A549 (cell line): ENCODE results near the gene AMER3. TPM values are rescaled to one million over a fixed set of nuclear protein-coding genes. Genes with fewer than 3 reads are reported as not detected.
A peak's percentile ranks its signal among the peaks of the same experiment; 100 is the strongest.

Experiments used
- ATAC-seq, 2 experiments: fragments of 200-7000 bp in 1 of 2; fragments of >200 bp in 1 of 2; cut with Nextera tagmentation in 1 of 2; cut with Tn5 transposase in 1 of 2; 3 replicates each; pipeline versions ENCODE4 v1.8.0 to v1.9.1; 2018 to 2020; ENCODE audit warnings: mild to moderate bottlenecking in 1 of 2, moderate library complexity in 1 of 2
- CTCF ChIA-PET: fragments of 300-600 bp; sonication (Branson Sonifier 250); formaldehyde crosslinking; extraction: SDS; loops from one replicate; lab custom pipeline; 2021; ENCODE audit warnings: antibody characterized with exemption, inconsistent platforms; lab: Yijun Ruan, JAX
- POLR2A ChIA-PET: fragments of 350-600 bp; formaldehyde crosslinking; extraction: SDS; loops from one replicate; lab custom pipeline; 2021; ENCODE audit warnings: antibody characterized with exemption, inconsistent platforms; lab: Yijun Ruan, JAX
- DNase-seq, 2 experiments: peaks; one replicate each; pipeline versions ENCODE4 v3.0.0 to v3.0.0-alpha.2; 2011 to 2016; ENCODE audit warnings: low read depth in 1 of 2, low spot score in 1 of 2
- FAIRE-seq: peaks from 2 replicates; lab custom pipeline; 2011; peaks lifted over from hg19 to GRCh38; lab: Jason Lieb, UNC
- H3K27ac ChIP-seq, 2 experiments: fragments of >200 bp; sonication (Bioruptor Twin); formaldehyde crosslinking; 3 replicates each; pipeline ENCODE4 v1.5.1; 2016 to 2017
- H3K4me1 ChIP-seq: fragments of >200 bp; sonication (Bioruptor Twin); formaldehyde crosslinking; 3 replicates; pipeline ENCODE4 v1.6.1; 2016
- H3K4me2 ChIP-seq: fragments of >200 bp; sonication (Bioruptor Twin); formaldehyde crosslinking; 3 replicates; pipeline ENCODE4 v1.6.1; 2016
- H3K4me3 ChIP-seq: fragments of >200 bp; sonication (Bioruptor Twin); formaldehyde crosslinking; 3 replicates; pipeline ENCODE4 v1.5.1; 2016
- H3K9me3 ChIP-seq: fragments of >200 bp; sonication (Bioruptor Twin); formaldehyde crosslinking; 3 replicates; pipeline ENCODE4 v1.6.1; 2016
- CEBPB ChIP-seq, 2 experiments: fragments of >200 bp in 1 of 2; sonication (Bioruptor Twin) in 1 of 2; formaldehyde crosslinking in 1 of 2; IDR thresholded peaks; 2 replicates each; pipeline ENCODE4 v1.6.1; 2012 to 2016
- CHD2 ChIP-seq: fragments of 150-350 bp; IDR thresholded peaks from 2 replicates; pipeline ENCODE4 v1.6.1; 2014; ENCODE audit warnings: low read length; ENCODE audit not compliant: partially characterized antibody
- CTCF ChIP-seq: fragments of >200 bp; sonication (Bioruptor Twin); formaldehyde crosslinking; IDR thresholded peaks from 3 replicates; pipeline ENCODE4 v1.5.1; 2016
- EHMT2 ChIP-seq: fragments of 200-600 bp; sonication (generic); IDR thresholded peaks from 2 replicates; pipeline ENCODE4 v1.6.1; 2016; ENCODE audit warnings: antibody characterized with exemption, low read depth, mild to moderate bottlenecking, moderate library complexity
- ELK1 ChIP-seq: fragments of 150-350 bp; IDR thresholded peaks from 2 replicates; pipeline ENCODE4 v1.6.1; 2014; ENCODE audit warnings: low read depth, mild to moderate bottlenecking, low read length
- FOSL2 ChIP-seq, 2 experiments: fragments of 450-650 bp in 1 of 2; fragments of >200 bp in 1 of 2; sonication (Bioruptor Twin) in 1 of 2; formaldehyde crosslinking; IDR thresholded peaks; 2 replicates each; pipeline versions ENCODE4 v1.5.0 to v1.6.1; 2016 to 2020; ENCODE audit warnings: mild to moderate bottlenecking in 1 of 2, moderate library complexity in 1 of 2
- HES2 ChIP-seq: fragments of >200 bp; sonication (Bioruptor Twin); formaldehyde crosslinking; IDR thresholded peaks from 2 replicates; pipeline ENCODE4 v1.6.1; 2016
- HOXB13 ChIP-seq: fragments of 250-450 bp; sonication (Bioruptor Pico); IDR thresholded peaks from 2 replicates; pipeline ENCODE4 v1.5.0; 2020; ENCODE audit warnings: low read depth, mild to moderate bottlenecking, moderate library complexity
- HOXB5 ChIP-seq: fragments of 250-450 bp; sonication (Bioruptor Pico); IDR thresholded peaks from 2 replicates; pipeline ENCODE4 v1.5.0; 2020; ENCODE audit warnings: mild to moderate bottlenecking, moderate library complexity
- MAFK ChIP-seq: fragments of 450-650 bp; IDR thresholded peaks from 2 replicates; pipeline ENCODE4 v1.6.1; 2014; ENCODE audit not compliant: partially characterized antibody
- MAX ChIP-seq: IDR thresholded peaks from 2 replicates; pipeline ENCODE4 v1.6.1; 2012
- MAZ ChIP-seq: fragments of 150-350 bp; IDR thresholded peaks from 2 replicates; pipeline ENCODE4 v1.6.1; 2014; ENCODE audit warnings: antibody characterized with exemption, low read depth, low read length, borderline replicate concordance
- NR3C1 ChIP-seq: fragments of >200 bp; sonication (Bioruptor Twin); formaldehyde crosslinking; IDR thresholded peaks from 3 replicates; pipeline ENCODE4 v1.6.1; 2017
- PBX3 ChIP-seq: IDR thresholded peaks from 2 replicates; pipeline ENCODE4 v1.6.1; 2012
- POLR2A ChIP-seq: IDR thresholded peaks from 2 replicates; pipeline ENCODE4 v1.6.1; 2012; ENCODE audit warnings: mild to moderate bottlenecking, low read length
- RCOR1 ChIP-seq: fragments of 150-350 bp; IDR thresholded peaks from 2 replicates; pipeline ENCODE4 v1.6.1; 2014; ENCODE audit warnings: antibody characterized with exemption, low read length, low read depth
- REST ChIP-seq: fragments of 200-600 bp; sonication (generic); IDR thresholded peaks from 2 replicates; pipeline ENCODE4 v1.6.1; 2016; ENCODE audit warnings: antibody characterized with exemption, mild to moderate bottlenecking, moderate library complexity
- SMC3 ChIP-seq: fragments of >200 bp; sonication (Bioruptor Twin); formaldehyde crosslinking; IDR thresholded peaks from 3 replicates; pipeline ENCODE4 v1.6.1; 2018; ENCODE audit warnings: inconsistent platforms
- SREBF2 ChIP-seq: fragments of 450-650 bp; IDR thresholded peaks from 2 replicates; pipeline ENCODE4 v1.6.1; 2014; ENCODE audit warnings: mild to moderate bottlenecking, moderate library complexity
- TFCP2L1 ChIP-seq: fragments of 250-450 bp; sonication (Bioruptor Pico); IDR thresholded peaks from 2 replicates; pipeline ENCODE4 v1.5.0; 2021; ENCODE audit warnings: mild to moderate bottlenecking
- WGBS: methylation state at CpG from one replicate; pipeline ENCODE4 v1.1.6; 2017; ENCODE audit errors: missing lambda C conversion rate; 5-methylcytosine and 5-hydroxymethylcytosine counted together
- polyA plus RNA-seq, 4 experiments: library from polyadenylated mRNA; depleted of rRNA in 3 of 4; stranded (reverse); fragments of >200 nt; fragmentation: RNase III in 1 of 4; extraction: RNeasy Plus Mini Kit Qiagen cat#74134 plus additional on column Dnase treatment in 1 of 4; gene quantifications; 2 replicates in 3 of 4; 3 replicates in 1 of 4; pipeline ENCODE4 v1.2.3, GENCODE V29; 2011 to 2017

AMER3 gene
- polyA plus RNA-seq, 2 of the 4 experiments (the other 2 are of a cell fraction): not detected

- TF ChIP-seq CTCF (peak; percentile 87), CHD2 (no peak), MAX (peak; percentile 47), HES2 (no peak)
- TF ChIP-seq, all 56 proteins: peak for 13
Observed at GRCh38 chr2:130797493-130798435, 42.4 kb downstream of the AMER3 start (continued).

GRCh38 chr2:130798472-130799218 is 43.3 kb downstream of the AMER3 start:
- peaks cover 4% of the 10 kb centered on the region; the same call in 1 of the 3 replicates for H3K4me1 ChIP-seq
- ChIA-PET CTCF (interaction anchor here (0.8 to 12.0 kb wide), 23 partner anchors 8 to 355 kb away, joined by 3 to 263 read pairs (median 7); no protein-coding TSS in a partner anchor), POLR2A (no interaction called here)
- no peaks in the 10 kb centered on the region for H3K9me3 ChIP-seq
- peak overlapping the region; percentile 66 for H3K4me3 ChIP-seq
- FAIRE-seq (no peak), DNase-seq (no peak), ATAC-seq (no peak)
- 86% methylated on average over 24 of the region's 30 CpGs for WGBS
- H3K4me2 ChIP-seq: peak overlapping the region; percentile 86
- H3K27ac ChIP-seq: peak overlapping the region; percentile 84 to 95
- TF ChIP-seq MAFK (peak; percentile 6), ELK1 (no peak)

- DNase-seq (no peak), ATAC-seq (no peak), FAIRE-seq (no peak)
- Histone ChIP-seq H3K4me2 (no peak overlapping the region), H3K4me1 (peaks cover 4% of the 10 kb centered on the region; the same call in 1 of the 3 replicates), H3K27ac (no peak overlapping the region), H3K9me3 (no peaks in the 10 kb centered on the region), H3K4me3 (no peak overlapping the region)
- POLR2A ChIA-PET: no interaction called here
- CTCF ChIA-PET: interaction anchor here (1.1 to 12.0 kb wide), 13 partner anchors 7 to 355 kb away, joined by 3 to 263 read pairs (median 17); no protein-coding TSS in a partner anchor
- WGBS: 67% methylated on average over 1 of the region's 1 CpG
- TF ChIP-seq REST (no peak), SMC3 (no peak), HOXB5 (no peak), PBX3 (no peak), RCOR1 (no peak), CTCF (no peak), POLR2A (no peak), MAZ (no peak), FOSL2 (IDR thresholded peaks at IDR 0.05) (no peak), FOSL2 (CRISPR knock-in tag; IDR thresholded peaks at IDR 0.05) (no peak), NR3C1 (no peak), HOXB13 (CRISPR knock-in tag) (no peak), SREBF2 (no peak), EHMT2 (no peak), CEBPB (IDR thresholded peaks at IDR 0.05) (no peak), HES2 (no peak), TFCP2L1 (CRISPR knock-in tag) (no peak)
Observed at GRCh38 chr2:130799295-130799694, 44.0 kb downstream of the AMER3 start.
